Adrenal gland (tissue), 5 donors: Measurements from ENCODE around the gene GSK3A.

Experiments used
- POLR2A ChIP-seq, 2 donors: fragments of 450-650 bp; IDR thresholded peaks; one replicate each; pipeline ENCODE4 v1.6.1; 2017; ENCODE audit warnings: antibody characterized with exemption in 2 of 2, mild to moderate bottlenecking in 2 of 2, moderate library complexity in 1 of 2
- TF ChIP-seq, protein P1 (sequence below), 6 experiments: fragments of 450-650 bp in 4 of 6; fragments of 200-600 bp in 2 of 6; sonication (generic) in 1 of 6; IDR thresholded peaks; 1 replicate in 5 of 6; 2 replicates in 1 of 6; pipeline versions ENCODE4 v1.5.1 to v1.8.0; 2016 to 2021; ENCODE audit warnings: antibody characterized with exemption in 6 of 6, mild to moderate bottlenecking in 2 of 6, moderate library complexity in 1 of 6
- donor health status: DM: no; HTN: no; CAD: no.

- TF ChIP-seq, protein P1, sequence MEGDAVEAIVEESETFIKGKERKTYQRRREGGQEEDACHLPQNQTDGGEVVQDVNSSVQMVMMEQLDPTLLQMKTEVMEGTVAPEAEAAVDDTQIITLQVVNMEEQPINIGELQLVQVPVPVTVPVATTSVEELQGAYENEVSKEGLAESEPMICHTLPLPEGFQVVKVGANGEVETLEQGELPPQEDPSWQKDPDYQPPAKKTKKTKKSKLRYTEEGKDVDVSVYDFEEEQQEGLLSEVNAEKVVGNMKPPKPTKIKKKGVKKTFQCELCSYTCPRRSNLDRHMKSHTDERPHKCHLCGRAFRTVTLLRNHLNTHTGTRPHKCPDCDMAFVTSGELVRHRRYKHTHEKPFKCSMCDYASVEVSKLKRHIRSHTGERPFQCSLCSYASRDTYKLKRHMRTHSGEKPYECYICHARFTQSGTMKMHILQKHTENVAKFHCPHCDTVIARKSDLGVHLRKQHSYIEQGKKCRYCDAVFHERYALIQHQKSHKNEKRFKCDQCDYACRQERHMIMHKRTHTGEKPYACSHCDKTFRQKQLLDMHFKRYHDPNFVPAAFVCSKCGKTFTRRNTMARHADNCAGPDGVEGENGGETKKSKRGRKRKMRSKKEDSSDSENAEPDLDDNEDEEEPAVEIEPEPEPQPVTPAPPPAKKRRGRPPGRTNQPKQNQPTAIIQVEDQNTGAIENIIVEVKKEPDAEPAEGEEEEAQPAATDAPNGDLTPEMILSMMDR (IDR thresholded peaks at IDR 0.05), result no peak
- no peak for TF ChIP-seq POLR2A (IDR thresholded peaks at IDR 0.05)
Observed at GRCh38 chr19:42291435-42291810, 49.0 kb upstream of the GSK3A start.
